NCI-H446 treated with DMSO at 0.1 percent for 48 hours (cell line): Measurements from ENCODE around the gene PRR11.
"Not testable (repeated sequence)": the region's sequence is repeated elsewhere in the genome, so short reads cannot be mapped to it uniquely, and the experiment has no call there.

Experiments
- DNase-seq: peaks from one replicate; lab custom pipeline; 2025; lab: John Stamatoyannopoulos, UW

Gene PRR11

DNA sequence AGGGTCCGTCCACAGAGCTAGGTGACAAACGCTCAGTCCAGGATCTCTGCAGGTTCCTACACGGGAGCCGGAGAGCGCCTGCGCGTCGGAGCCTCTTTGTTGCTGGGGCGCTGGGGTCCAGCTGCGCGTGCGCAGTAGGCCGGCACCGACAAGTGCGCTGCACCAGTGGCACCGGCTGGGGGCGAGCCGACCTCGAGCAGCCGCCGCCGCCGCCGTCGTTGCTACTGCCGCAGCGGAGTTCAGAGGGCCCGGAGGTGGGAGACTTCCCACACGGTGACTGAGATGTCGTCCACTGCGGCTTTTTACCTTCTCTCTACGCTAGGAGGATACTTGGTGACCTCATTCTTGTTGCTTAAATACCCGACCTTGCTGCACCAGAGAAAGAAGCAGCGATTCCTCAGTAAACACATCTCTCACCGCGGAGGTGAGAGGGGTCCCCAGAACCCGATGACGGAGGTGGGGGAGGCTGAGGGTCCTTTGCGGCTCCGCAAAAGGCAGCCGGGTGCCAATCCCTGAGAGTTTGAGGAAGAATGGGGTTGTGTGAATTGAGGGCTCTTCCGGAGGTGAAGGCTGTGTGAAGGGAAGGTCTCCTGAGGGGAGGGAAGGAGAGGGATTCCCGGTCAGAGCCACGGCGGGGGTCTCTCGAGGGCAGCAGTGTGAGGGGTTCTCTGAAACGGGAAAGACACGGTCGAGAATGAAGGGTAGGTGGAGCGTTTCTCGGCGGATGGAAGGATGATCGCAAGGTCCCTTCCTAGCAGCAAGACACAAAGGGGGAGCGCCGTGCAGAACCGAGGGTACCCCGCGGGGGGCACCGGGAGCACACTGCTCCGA is 65.0 kb downstream of the PRR11 start, which contains the start of gene GDPD1:
Gene GDPD1, plus strand, starts transcription at position 184 of the 831 bp plus-strand sequence. Its CDS starts 99 bp downstream, at position 283.
- DNase-seq: peak; percentile 81

DNA sequence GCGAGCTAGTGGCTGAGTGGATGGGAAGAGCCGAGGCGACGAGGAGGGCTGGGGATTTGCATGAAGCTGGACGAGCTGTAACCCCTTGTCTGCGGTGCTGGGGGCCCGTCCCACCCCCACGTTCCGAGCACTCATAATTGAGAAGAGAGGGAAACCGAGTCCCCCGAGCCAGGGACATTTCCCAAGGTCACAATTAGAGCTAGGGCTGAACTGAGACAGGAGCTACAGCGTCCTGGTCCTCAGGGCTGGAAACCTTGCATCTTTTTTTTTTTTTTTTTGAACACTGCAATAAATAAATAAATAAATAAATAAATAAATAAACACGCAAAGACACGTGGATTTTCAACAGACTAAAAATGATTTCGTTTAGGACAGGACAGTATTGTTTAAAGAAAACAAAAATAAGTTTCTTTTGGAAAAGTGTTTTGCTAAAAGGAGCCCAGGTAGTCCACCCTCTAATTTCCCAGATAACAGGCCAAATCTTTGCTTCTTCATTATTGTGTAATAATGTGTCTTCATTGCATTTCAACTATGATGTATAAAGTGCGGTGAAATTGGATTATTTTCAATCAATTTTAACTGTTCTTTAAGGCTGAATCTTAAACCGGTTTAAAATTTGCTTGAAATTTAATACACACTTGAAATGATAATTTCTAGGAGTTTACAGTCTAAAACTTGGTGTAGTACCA is 65.8 kb downstream of the PRR11 start:
- DNase-seq: no peak

DNA sequence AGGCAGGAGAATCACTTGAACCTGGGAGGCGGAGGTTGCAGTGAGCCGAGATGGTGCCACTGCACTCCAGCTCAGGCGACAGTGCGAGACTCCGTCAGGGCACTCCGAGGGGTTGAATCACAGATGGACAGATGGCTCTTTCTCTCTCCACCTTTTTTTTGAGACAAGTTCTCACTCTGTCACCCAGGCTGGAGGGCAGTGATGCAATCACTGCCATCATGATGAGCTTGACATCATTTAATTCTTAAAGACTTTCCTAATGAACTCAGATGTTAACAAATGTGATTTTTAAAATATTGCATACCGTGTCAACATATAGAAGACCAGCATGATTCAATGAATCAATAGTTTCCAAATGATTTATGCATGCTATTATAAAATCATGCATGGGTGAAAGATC is 68.3 kb downstream of the PRR11 start:
- DNase-seq: no peak

DNA sequence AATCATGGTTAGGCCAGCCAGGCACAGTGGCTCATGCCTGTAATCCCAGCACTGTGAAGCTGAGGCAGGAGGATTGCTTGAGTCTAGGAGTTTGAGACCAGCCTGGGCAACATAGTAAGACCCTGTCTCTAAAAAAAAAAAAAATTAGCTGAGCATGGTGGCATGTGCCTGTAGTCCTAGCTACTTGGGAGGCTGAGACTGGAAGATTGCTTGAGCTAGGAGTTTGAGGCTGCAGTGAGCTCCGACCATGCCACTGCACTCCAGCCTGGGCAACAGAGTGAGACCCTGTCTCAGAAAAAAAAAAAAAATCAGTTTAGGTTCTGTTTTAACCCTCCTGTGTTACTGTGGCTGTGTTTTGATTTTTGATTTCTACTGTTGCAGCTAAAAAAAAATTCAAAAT is 73.0 kb downstream of the PRR11 start:
- DNase-seq: not testable (repeated sequence)

DNA sequence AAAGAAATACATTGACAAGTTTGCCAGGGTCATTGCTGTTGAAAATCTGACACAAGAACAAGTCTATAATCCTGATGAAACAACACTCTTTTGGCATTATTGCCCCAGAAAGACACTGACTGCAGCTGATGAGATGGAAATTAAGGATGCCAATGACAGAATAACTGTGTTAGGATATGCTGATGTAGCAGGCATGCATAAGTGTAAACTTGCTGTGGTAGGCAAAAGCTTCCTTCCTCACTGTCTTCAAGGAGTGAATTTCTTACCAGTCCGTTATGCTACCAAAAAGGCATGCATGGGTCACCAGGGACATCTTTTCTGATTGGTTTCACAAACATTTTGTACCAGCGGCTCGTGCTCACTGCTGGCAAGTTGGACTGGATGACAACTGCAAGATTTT is 75.2 kb downstream of the PRR11 start:
- DNase-seq: no peak

DNA sequence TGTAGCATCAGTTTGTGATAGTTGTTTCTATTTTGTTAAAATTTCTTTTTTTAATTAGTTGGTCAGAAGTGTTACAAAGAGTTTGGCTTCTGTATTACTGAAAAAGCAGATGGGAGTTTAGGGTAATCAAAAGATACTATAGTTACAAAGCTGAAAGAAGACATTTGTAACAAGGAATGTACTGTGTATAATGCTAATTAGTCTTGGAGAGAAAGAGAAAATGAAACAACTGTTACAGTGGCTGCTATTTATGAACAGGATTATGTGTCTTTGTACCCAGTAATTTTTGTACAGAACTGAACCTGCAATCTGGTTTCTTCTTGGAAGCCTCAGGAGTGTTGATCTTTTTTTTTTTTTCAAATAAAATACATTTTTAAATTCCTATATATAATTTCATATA is 79.1 kb downstream of the PRR11 start:
- DNase-seq: no peak

DNA sequence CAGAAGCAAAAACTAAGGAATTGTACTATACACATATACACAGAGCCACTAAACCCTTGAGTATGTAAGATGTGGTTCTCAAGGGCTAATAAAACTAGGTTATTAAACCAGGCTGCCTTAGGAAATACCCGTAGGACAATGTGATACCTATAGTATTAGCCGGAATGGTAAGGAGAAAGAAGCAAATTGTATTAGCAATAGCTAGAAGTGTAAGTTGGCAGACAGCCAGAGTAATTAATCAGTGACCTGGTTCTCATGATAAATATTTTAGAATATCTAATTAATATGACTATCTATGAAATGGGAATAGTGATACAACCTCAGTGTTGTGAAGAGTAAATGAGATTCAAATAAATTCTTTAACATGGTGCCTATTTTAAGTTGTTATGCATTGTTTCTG is 83.4 kb downstream of the PRR11 start:
- DNase-seq: no peak

DNA sequence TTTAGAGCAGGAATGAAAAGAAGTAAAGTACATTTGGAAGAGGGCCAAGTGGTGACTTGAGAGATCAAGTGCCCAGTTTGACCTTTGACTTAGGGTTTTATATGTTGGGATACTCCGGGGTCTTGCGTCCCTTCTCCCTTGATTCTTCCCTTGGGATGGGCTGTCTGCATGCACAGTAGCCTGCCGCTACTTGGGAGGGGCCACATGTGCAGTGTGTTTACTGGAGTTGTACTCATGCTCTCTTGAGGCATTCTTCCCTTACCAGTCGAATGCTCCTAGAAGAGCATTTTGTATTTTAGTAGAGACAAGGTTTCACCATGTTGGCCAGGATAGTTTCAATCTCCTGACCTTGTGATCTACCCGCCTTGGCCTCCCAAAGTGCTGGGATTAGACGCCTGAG is 88.5 kb downstream of the PRR11 start:
- DNase-seq: no peak
